Caco-2 (cell line): ENCODE results near the gene APP. TPM values are rescaled to one million over a fixed set of nuclear protein-coding genes. Genes with fewer than 3 reads are reported as not detected.

Experiments used
- BruUV-seq: library from RNA; stranded (reverse); fragments of 400-500 nt; replicated peaks from 2 replicates; lab custom pipeline; 2021; lab: Mats Ljungman, UMichigan
- CTCF ChIA-PET: fragments of 300-600 bp; sonication (Branson Sonifier 250); formaldehyde crosslinking; loops from one replicate; lab custom pipeline; 2022; ENCODE audit warnings: antibody characterized with exemption; lab: Charles Lee
- POLR2A ChIA-PET: fragments of 300-600 bp; sonication (Branson Sonifier 250); formaldehyde crosslinking; loops from one replicate; lab custom pipeline; 2022; ENCODE audit warnings: antibody characterized with exemption; lab: Charles Lee
- DNase-seq, 2 experiments: peaks; one replicate each; pipeline versions ENCODE4 v3.0.0 to v3.0.0-alpha.2; 2020 to 2022
- H3K27me3 ChIP-seq: replicated peaks from 2 replicates; pipeline ENCODE4 v1.6.0; 2011; ENCODE audit warnings: low read length; ENCODE audit not compliant: control insufficient read depth, insufficient read depth
- H3K36me3 ChIP-seq: 2 replicates; pipeline ENCODE4 v1.5.1; 2011; ENCODE audit warnings: low read length; ENCODE audit not compliant: control insufficient read depth, insufficient read depth
- H3K4me1 ChIP-seq: fragments of 250-450 bp; sonication (Bioruptor Pico); 2 replicates; pipeline ENCODE4 v1.5.1; 2020; ENCODE audit warnings: mild to moderate bottlenecking
- H3K4me3 ChIP-seq: 2 replicates; pipeline ENCODE4 v1.5.1; 2011; ENCODE audit warnings: low read depth, mild to moderate bottlenecking, control low read depth, low read length
- H3K9me3 ChIP-seq: fragments of 250-450 bp; sonication (Bioruptor Pico); 2 replicates; pipeline ENCODE4 v1.5.1; 2020; ENCODE audit warnings: mild to moderate bottlenecking, moderate library complexity
- H3K27ac Mint-ChIP-seq: one replicate; pipeline ENCODE4 v1.8.0; 2022; ENCODE audit warnings: mixed read lengths; ENCODE audit not compliant: unreplicated experiment
- H3K27me3 Mint-ChIP-seq: one replicate; pipeline ENCODE4 v1.8.0; 2022; ENCODE audit warnings: mixed read lengths; ENCODE audit not compliant: insufficient read depth, unreplicated experiment
- H3K36me3 Mint-ChIP-seq: one replicate; pipeline ENCODE4 v1.8.0; 2022; ENCODE audit warnings: mild to moderate bottlenecking, mixed read lengths; ENCODE audit not compliant: insufficient read depth, unreplicated experiment
- H3K4me1 Mint-ChIP-seq: one replicate; pipeline ENCODE4 v1.8.0; 2022; ENCODE audit warnings: low read depth, mixed read lengths; ENCODE audit not compliant: unreplicated experiment
- H3K4me3 Mint-ChIP-seq: one replicate; pipeline ENCODE4 v1.8.0; 2022; ENCODE audit warnings: mild to moderate bottlenecking, moderate library complexity, mixed read lengths; ENCODE audit not compliant: unreplicated experiment
- H3K9me3 Mint-ChIP-seq: one replicate; pipeline ENCODE4 v1.8.0; 2022; ENCODE audit warnings: mixed read lengths; ENCODE audit not compliant: unreplicated experiment
- CTCF ChIP-seq, 2 experiments: fragments of 200-600 bp in 1 of 2; IDR thresholded peaks; 1 replicate in 1 of 2; 2 replicates in 1 of 2; pipeline versions ENCODE4 v1.5.1 to v1.8.0; 2011 to 2022; ENCODE audit warnings: antibody characterized with exemption in 1 of 2, control low read depth in 1 of 2, inconsistent platforms in 1 of 2, low read depth in 1 of 2, low read length in 1 of 2, mild to moderate bottlenecking in 1 of 2, moderate library complexity in 1 of 2; ENCODE audit not compliant: insufficient read depth in 1 of 2, severe bottlenecking in 1 of 2, unreplicated experiment in 1 of 2
- intact Hi-C: fragments of 100-400 bp; cut with micrococcal nuclease; formaldehyde crosslinking; loops from one replicate; pipeline ENCODE4 v1.10.0; 2022; ENCODE audit not compliant: unreplicated experiment
- total RNA-seq: library from RNA; stranded (reverse); gene quantifications from 2 replicates; pipeline ENCODE4 v1.2.3, GENCODE V29; 2022

The APP gene
- total RNA-seq, 1 experiment from 2014 or later: 331 TPM

- no peaks in the 10 kb centered on the region for H3K27me3 Mint-ChIP-seq
- TF ChIP-seq CTCF (IDR thresholded peaks at IDR 0.05; ENCODE audit: insufficient read depth in 1 of 2, low read depth in 1 of 2, low read length in 1 of 2, severe bottlenecking in 1 of 2, unreplicated experiment in 1 of 2): no peak
- no peak overlapping the region for H3K4me3 Mint-ChIP-seq
- Histone ChIP-seq H3K4me3 (no peak overlapping the region), H3K9me3 (no peaks in the 10 kb centered on the region), H3K27me3 (no peaks in the 10 kb centered on the region), H3K36me3 (peaks cover 3% of the 10 kb centered on the region; the same call in 1 of the 2 replicates), H3K4me1 (peaks cover 10% of the 10 kb centered on the region)
- intact Hi-C loops: no loop called here
- H3K4me1 Mint-ChIP-seq: peaks cover 8% of the 10 kb centered on the region
- ChIA-PET CTCF (no interaction called here), POLR2A (no interaction called here)
- H3K9me3 Mint-ChIP-seq: peaks cover 20% of the 10 kb centered on the region
- H3K27ac Mint-ChIP-seq: no peak overlapping the region
- BruUV-seq: no TSS peak
- H3K36me3 Mint-ChIP-seq: peaks cover 46% of the 10 kb centered on the region
- DNase-seq: no peak
These were observed 200.2 kb downstream of the APP start for GRCh38 chr21:25970254-25970930.

GRCh38 chr21:25967901-25968438 is 202.6 kb downstream of the APP start:
- no peak for DNase-seq
- Mint-ChIP-seq H3K4me1 (peaks cover 8% of the 10 kb centered on the region), H3K36me3 (peaks cover 32% of the 10 kb centered on the region), H3K9me3 (peaks cover 18% of the 10 kb centered on the region), H3K4me3 (no peak overlapping the region), H3K27ac (no peak overlapping the region), H3K27me3 (no peaks in the 10 kb centered on the region)
- ChIA-PET CTCF (no interaction called here), POLR2A (no interaction called here)
- no TSS peak for BruUV-seq
- Histone ChIP-seq H3K36me3 (peaks cover 1% of the 10 kb centered on the region; the same call in 1 of the 2 replicates), H3K27me3 (no peaks in the 10 kb centered on the region), H3K4me1 (peaks cover 10% of the 10 kb centered on the region), H3K9me3 (no peaks in the 10 kb centered on the region), H3K4me3 (no peak overlapping the region)
- intact Hi-C loops: no loop called here
- TF ChIP-seq CTCF (IDR thresholded peaks at IDR 0.05; ENCODE audit: insufficient read depth in 1 of 2, low read depth in 1 of 2, low read length in 1 of 2, severe bottlenecking in 1 of 2, unreplicated experiment in 1 of 2): no peak

GRCh38 chr21:25967181-25967900 is 203.2 kb downstream of the APP start:
- intact Hi-C loops: no loop called here
- peaks cover 27% of the 10 kb centered on the region for H3K36me3 Mint-ChIP-seq
- CTCF ChIA-PET: no interaction called here
- Histone ChIP-seq H3K9me3 (no peaks in the 10 kb centered on the region), H3K27me3 (no peaks in the 10 kb centered on the region), H3K36me3 (no peaks in the 10 kb centered on the region; the same call in 1 of the 2 replicates), H3K4me1 (peaks cover 10% of the 10 kb centered on the region), H3K4me3 (no peak overlapping the region)
- no peak for DNase-seq
- peaks cover 8% of the 10 kb centered on the region for H3K4me1 Mint-ChIP-seq
- no peak overlapping the region for H3K4me3 Mint-ChIP-seq
- H3K9me3 Mint-ChIP-seq: peaks cover 12% of the 10 kb centered on the region
- POLR2A ChIA-PET: no interaction called here
- H3K27me3 Mint-ChIP-seq: no peaks in the 10 kb centered on the region
- BruUV-seq: no TSS peak
- TF ChIP-seq CTCF (IDR thresholded peaks at IDR 0.05; ENCODE audit: insufficient read depth in 1 of 2, low read depth in 1 of 2, low read length in 1 of 2, severe bottlenecking in 1 of 2, unreplicated experiment in 1 of 2): no peak
- no peak overlapping the region for H3K27ac Mint-ChIP-seq
